Chondrocyte (in vitro differentiated cells): Measurements from ENCODE around the gene ALG10. TPM values are rescaled to one million over a fixed set of nuclear protein-coding genes. Genes with fewer than 3 reads are reported as not detected.

ENCODE experiments used
- DNase-seq: peaks from one replicate; pipeline ENCODE4 v3.0.0; 2021; ENCODE audit warnings: mixed read lengths, low spot score
- H3K27ac Mint-ChIP-seq: one replicate; pipeline ENCODE4 v1.8.0; 2021; ENCODE audit warnings: mild to moderate bottlenecking, moderate library complexity, mixed read lengths; ENCODE audit not compliant: unreplicated experiment
- H3K27me3 Mint-ChIP-seq: 2 replicates; pipeline ENCODE4 v1.8.0; 2021; ENCODE audit warnings: low read depth, mixed read lengths
- H3K36me3 Mint-ChIP-seq: 2 replicates; pipeline ENCODE4 v1.8.0; 2021; ENCODE audit warnings: low read depth, mixed read lengths
- H3K4me1 Mint-ChIP-seq: 2 replicates; pipeline ENCODE4 v1.8.0; 2021; ENCODE audit warnings: low read depth, mild to moderate bottlenecking, mixed read lengths
- H3K4me3 Mint-ChIP-seq: one replicate; pipeline ENCODE4 v1.8.0; 2021; ENCODE audit warnings: mild to moderate bottlenecking, moderate library complexity, mixed read lengths; ENCODE audit not compliant: unreplicated experiment
- H3K9me3 Mint-ChIP-seq: 2 replicates; pipeline ENCODE4 v1.8.0; 2021; ENCODE audit warnings: low read depth, mixed read lengths
- CTCF ChIP-seq: fragments of 200-600 bp; sonication (generic); IDR thresholded peaks from 2 replicates; pipeline ENCODE4 v1.5.0; 2021; ENCODE audit warnings: antibody characterized with exemption, mild to moderate bottlenecking, moderate library complexity
- total RNA-seq: library from RNA; stranded (reverse); gene quantifications from 3 replicates; pipeline ENCODE4 v1.2.1, GENCODE V29; 2021

The ALG10 gene
- total RNA-seq, 1 donor from 2014 or later = 4.5 TPM

- DNase-seq = no peak
- Mint-ChIP-seq H3K36me3 (no peaks in the 10 kb centered on the region), H3K4me3 (no peak overlapping the region), H3K27me3 (peaks cover 2% of the 10 kb centered on the region), H3K9me3 (peaks cover 20% of the 10 kb centered on the region), H3K27ac (no peak overlapping the region), H3K4me1 (no peaks in the 10 kb centered on the region)
- no peak for TF ChIP-seq CTCF
Observed at GRCh38 chr12:34054938-34055337, 32.6 kb downstream of the ALG10 start.
